ENCODE data around the gene NTSR1. TPM values are rescaled to one million over a fixed set of nuclear protein-coding genes. Genes with fewer than 3 reads are reported as not detected.
A peak's percentile ranks its signal among the peaks of the same experiment; 100 is the strongest.

NTSR1 gene
- total and polyA plus RNA-seq, 2 of the 13 experiments (the other 11 are each of a cell fraction or from before 2014, with no cell fraction given), result 0.09 to 0.12 TPM

DNA sequence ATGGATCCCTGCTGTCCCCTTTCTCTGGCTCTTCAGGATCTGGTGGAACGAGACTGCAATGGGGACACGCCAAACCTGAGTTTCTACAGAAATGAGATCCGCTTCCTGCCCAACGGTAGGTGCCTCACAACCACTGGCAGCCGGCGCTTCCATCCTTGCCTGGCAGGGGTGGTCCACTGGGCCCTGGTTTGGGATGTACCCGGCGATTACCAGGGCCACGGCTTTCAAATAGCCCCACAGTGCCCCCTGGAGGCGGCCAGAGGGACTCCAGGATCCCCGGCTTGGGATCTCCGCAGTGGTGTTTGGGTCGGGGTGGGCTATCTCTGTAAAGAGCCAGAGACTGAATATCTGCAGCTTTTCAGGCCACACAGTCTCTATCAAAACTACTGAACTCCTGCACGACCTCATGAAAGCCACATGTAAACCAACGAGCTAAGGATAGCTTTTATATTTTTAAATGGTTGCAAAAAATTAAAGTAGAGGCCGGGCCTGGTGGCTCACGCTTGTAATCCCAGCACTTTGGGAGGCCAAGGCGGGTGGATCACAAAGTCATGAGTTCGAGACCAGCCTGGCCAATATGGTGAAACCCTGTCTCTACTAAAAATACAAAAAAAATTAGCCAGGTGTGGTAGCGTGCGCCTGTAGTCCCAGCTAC is 99.7 kb downstream of the NTSR1 start (continued):
- TF ChIP-seq, protein P1, sequence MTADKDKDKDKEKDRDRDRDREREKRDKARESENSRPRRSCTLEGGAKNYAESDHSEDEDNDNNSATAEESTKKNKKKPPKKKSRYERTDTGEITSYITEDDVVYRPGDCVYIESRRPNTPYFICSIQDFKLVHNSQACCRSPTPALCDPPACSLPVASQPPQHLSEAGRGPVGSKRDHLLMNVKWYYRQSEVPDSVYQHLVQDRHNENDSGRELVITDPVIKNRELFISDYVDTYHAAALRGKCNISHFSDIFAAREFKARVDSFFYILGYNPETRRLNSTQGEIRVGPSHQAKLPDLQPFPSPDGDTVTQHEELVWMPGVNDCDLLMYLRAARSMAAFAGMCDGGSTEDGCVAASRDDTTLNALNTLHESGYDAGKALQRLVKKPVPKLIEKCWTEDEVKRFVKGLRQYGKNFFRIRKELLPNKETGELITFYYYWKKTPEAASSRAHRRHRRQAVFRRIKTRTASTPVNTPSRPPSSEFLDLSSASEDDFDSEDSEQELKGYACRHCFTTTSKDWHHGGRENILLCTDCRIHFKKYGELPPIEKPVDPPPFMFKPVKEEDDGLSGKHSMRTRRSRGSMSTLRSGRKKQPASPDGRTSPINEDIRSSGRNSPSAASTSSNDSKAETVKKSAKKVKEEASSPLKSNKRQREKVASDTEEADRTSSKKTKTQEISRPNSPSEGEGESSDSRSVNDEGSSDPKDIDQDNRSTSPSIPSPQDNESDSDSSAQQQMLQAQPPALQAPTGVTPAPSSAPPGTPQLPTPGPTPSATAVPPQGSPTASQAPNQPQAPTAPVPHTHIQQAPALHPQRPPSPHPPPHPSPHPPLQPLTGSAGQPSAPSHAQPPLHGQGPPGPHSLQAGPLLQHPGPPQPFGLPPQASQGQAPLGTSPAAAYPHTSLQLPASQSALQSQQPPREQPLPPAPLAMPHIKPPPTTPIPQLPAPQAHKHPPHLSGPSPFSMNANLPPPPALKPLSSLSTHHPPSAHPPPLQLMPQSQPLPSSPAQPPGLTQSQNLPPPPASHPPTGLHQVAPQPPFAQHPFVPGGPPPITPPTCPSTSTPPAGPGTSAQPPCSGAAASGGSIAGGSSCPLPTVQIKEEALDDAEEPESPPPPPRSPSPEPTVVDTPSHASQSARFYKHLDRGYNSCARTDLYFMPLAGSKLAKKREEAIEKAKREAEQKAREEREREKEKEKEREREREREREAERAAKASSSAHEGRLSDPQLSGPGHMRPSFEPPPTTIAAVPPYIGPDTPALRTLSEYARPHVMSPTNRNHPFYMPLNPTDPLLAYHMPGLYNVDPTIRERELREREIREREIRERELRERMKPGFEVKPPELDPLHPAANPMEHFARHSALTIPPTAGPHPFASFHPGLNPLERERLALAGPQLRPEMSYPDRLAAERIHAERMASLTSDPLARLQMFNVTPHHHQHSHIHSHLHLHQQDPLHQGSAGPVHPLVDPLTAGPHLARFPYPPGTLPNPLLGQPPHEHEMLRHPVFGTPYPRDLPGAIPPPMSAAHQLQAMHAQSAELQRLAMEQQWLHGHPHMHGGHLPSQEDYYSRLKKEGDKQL (CRISPR knock-in tag; IDR thresholded peaks at IDR 0.05; ENCODE audit: low read depth), result no peak
- TF ChIP-seq, protein P2, sequence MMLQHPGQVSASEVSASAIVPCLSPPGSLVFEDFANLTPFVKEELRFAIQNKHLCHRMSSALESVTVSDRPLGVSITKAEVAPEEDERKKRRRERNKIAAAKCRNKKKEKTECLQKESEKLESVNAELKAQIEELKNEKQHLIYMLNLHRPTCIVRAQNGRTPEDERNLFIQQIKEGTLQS (CRISPR knock-in tag; IDR thresholded peaks at IDR 0.05), result no peak
- TF ChIP-seq ZNF232 (CRISPR knock-in tag; IDR thresholded peaks at IDR 0.05; ENCODE audit: borderline replicate concordance) (no peak; the same call in 1 of the 2 replicates), SRY (CRISPR knock-in tag; IDR thresholded peaks at IDR 0.05) (no peak; the same call in 1 of the 2 replicates), HDAC1 (CRISPR knock-in tag; IDR thresholded peaks at IDR 0.05) (no peak), RORA (CRISPR knock-in tag; IDR thresholded peaks at IDR 0.05) (no peak), NR2F2 (IDR thresholded peaks at IDR 0.05; ENCODE audit: borderline replicate concordance, low read depth) (no peak; the same call in 1 of the 2 replicates), AKAP8 (CRISPR knock-in tag; IDR thresholded peaks at IDR 0.05) (no peak), MXD4 (CRISPR knock-in tag; IDR thresholded peaks at IDR 0.05) (no peak), ZNF207 (IDR thresholded peaks at IDR 0.05; ENCODE audit: borderline replicate concordance) (no peak), PRMT3 (CRISPR knock-in tag; IDR thresholded peaks at IDR 0.05; ENCODE audit: borderline replicate concordance, low read depth) (no peak), TGIF2 (CRISPR knock-in tag; IDR thresholded peaks at IDR 0.05) (peak; percentile 19; the same call in 1 of the 2 replicates), ZIK1 (CRISPR knock-in tag; IDR thresholded peaks at IDR 0.05; ENCODE audit: borderline replicate concordance, low read depth) (no peak), ZNF468 (CRISPR knock-in tag; IDR thresholded peaks at IDR 0.05) (no peak), TOE1 (CRISPR knock-in tag; IDR thresholded peaks at IDR 0.05) (no peak), FOXK2 (IDR thresholded peaks at IDR 0.05) (no peak)
- TF ChIP-seq, protein P3, sequence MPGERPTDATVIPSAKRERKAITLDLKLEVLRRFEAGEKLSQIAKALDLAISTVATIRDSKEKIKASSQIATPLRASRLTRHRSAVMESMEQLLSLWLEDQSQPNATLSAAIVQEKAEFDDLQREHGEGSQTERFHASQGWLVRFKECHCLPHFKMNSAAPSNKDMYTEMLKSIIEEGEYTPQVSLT (CRISPR knock-in tag; IDR thresholded peaks at IDR 0.05; ENCODE audit: borderline replicate concordance, low read depth), result no peak
- TF ChIP-seq, protein P4, sequence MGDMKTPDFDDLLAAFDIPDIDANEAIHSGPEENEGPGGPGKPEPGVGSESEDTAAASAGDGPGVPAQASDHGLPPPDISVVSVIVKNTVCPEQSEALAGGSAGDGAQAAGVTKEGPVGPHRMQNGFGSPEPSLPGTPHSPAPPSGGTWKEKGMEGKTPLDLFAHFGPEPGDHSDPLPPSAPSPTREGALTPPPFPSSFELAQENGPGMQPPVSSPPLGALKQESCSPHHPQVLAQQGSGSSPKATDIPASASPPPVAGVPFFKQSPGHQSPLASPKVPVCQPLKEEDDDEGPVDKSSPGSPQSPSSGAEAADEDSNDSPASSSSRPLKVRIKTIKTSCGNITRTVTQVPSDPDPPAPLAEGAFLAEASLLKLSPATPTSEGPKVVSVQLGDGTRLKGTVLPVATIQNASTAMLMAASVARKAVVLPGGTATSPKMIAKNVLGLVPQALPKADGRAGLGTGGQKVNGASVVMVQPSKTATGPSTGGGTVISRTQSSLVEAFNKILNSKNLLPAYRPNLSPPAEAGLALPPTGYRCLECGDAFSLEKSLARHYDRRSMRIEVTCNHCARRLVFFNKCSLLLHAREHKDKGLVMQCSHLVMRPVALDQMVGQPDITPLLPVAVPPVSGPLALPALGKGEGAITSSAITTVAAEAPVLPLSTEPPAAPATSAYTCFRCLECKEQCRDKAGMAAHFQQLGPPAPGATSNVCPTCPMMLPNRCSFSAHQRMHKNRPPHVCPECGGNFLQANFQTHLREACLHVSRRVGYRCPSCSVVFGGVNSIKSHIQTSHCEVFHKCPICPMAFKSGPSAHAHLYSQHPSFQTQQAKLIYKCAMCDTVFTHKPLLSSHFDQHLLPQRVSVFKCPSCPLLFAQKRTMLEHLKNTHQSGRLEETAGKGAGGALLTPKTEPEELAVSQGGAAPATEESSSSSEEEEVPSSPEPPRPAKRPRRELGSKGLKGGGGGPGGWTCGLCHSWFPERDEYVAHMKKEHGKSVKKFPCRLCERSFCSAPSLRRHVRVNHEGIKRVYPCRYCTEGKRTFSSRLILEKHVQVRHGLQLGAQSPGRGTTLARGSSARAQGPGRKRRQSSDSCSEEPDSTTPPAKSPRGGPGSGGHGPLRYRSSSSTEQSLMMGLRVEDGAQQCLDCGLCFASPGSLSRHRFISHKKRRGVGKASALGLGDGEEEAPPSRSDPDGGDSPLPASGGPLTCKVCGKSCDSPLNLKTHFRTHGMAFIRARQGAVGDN (CRISPR knock-in tag; IDR thresholded peaks at IDR 0.05), result peak; percentile 63
